ENCODE results near the gene INPP5E.

INPP5E gene

GRCh38 chr9:136474021-136474640 lies 34.5 kb upstream of the INPP5E start:
- DNase-seq (ENCODE audit: low read depth, low spot score): no peak

GRCh38 chr9:136473354-136473721 lies 33.7 kb upstream of the INPP5E start:
- DNase-seq (ENCODE audit: low read depth, low spot score): no peak

DNA sequence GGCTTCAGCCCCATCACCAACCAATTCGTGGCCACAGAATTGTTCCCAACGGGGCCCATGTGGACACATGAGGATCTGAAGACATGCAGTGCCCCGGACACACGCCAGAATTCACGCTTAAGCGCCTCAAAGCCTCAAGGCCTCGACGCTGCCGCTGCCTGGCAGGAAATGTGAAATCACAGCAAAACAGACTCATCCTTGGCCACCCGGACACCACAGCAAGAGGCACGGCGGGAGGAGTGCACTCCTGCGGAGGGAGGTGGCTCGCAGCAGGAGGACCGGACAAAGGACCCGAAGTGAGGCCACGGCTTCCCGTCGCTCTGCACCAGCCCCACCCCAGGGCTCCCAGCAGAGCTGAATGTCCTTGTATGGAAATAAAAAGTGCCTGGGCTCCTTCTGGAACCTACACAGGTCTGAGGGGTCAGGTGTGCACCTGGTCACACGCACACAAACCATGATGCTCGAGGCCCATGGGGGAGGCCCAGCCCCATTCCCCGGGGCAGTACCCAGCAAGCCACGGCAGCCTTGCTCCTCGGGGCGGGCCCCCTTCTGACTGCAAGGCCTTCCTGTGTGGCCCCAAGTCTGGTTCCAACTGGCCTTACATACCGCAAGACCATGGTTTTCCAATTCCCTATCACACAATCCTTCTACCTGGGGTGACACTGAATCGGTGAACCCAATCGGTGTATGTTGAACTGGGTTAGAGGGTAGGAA lies 33.2 kb upstream of the INPP5E start:
- DNase-seq (ENCODE audit: low read depth, low spot score): no peak

GRCh38 chr9:136471802-136472487 lies 32.3 kb upstream of the INPP5E start:
- DNase-seq (ENCODE audit: low read depth, low spot score): no peak

GRCh38 chr9:136470792-136471469 lies 31.3 kb upstream of the INPP5E start:
- no peak for DNase-seq (ENCODE audit: low read depth, low spot score)

- no peak for DNase-seq (ENCODE audit: low read depth, low spot score)
Measured at GRCh38 chr9:136470356-136470755, 30.7 kb upstream of the INPP5E start.

DNA sequence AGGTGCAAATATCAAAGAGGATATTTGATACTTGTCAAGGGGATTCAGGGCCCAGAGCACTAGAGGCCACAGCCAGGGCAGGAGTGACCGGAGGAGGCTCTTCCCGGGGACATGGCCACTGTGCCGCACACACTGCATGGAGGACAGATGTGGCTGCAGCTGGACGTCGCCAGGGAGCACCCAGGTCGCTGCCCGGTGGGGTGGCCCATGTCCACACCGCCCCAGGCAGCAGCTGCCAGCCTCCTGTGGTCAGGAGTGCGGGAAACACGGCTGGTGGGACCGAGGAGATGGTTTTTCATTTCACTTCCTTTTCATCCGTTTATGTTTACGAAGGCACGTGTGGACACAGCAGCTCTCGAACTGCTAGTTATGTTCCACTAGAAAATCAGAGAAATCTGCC lies 28.1 kb upstream of the INPP5E start:
- DNase-seq (ENCODE audit: low read depth, low spot score): no peak

GRCh38 chr9:136466155-136466541 lies 26.5 kb upstream of the INPP5E start:
- DNase-seq (ENCODE audit: low read depth, low spot score): no peak

GRCh38 chr9:136465500-136466154 lies 26.0 kb upstream of the INPP5E start:
- DNase-seq (ENCODE audit: low read depth, low spot score): no peak

DNA sequence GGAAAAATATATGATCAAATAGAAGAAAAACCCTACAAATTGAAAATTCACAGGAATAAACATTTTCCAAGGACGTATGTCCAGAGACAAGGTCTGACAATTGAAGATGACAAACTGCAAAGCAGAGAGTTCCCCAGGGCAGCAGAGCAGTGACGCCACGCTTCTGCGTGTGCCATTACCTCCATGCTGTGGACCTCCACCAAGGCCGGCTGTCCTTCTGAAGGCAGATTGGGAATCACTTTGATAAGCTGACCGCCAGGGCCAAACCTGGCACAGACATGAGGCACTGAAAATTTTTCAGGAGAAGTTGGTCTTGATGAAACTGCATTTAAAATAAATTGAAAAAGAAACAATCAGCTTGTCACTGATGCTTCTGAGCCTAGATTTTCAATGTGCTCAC lies 24.6 kb upstream of the INPP5E start:
- DNase-seq (ENCODE audit: low read depth, low spot score): no peak

DNA sequence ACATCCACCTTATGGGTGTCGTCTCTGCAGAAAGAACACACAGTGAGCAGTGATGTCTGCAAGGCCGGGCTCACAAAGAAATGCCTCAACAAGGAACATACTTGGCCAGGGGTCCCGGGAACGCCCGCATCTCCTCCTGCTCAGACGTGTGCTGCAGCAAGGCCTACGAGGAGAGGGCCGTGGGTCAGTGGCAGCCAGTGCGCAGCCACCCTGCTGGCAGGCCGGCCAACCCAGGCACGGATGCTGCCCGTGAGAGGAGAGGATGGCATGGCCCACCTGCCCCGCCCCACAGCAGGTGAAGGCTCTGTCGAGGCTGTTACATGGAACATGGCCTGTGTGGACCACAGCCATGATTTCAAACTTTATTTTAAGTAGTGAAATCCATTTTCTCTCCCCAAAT lies 23.9 kb upstream of the INPP5E start:
- DNase-seq (ENCODE audit: low read depth, low spot score): no peak

- no peak for DNase-seq (ENCODE audit: low read depth, low spot score)
Measured at GRCh38 chr9:136462664-136463063, 23.0 kb upstream of the INPP5E start.

- DNase-seq (ENCODE audit: low read depth, low spot score): no peak
Measured at GRCh38 chr9:136460772-136461325, 21.2 kb upstream of the INPP5E start.

DNA sequence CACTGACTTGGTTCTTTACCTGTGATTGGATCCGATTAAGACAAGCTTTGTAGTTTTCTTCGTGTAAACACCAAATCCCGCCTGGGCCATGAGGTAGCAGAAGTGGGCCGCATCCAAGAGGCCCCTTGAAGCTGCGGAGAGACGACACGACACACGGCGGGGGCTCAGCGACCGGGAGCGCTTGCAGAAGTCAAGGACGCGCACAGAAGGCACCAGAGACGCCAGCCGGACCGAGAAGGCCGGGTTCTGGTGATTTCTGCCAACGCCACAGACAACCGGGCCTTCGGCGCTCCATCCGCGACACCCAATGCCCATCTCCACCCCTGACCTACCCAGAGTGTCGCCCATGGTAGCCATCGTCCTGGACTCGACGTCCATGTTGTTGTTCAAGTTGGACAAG lies 19.8 kb upstream of the INPP5E start:
- DNase-seq (ENCODE audit: low read depth, low spot score): no peak

DNA sequence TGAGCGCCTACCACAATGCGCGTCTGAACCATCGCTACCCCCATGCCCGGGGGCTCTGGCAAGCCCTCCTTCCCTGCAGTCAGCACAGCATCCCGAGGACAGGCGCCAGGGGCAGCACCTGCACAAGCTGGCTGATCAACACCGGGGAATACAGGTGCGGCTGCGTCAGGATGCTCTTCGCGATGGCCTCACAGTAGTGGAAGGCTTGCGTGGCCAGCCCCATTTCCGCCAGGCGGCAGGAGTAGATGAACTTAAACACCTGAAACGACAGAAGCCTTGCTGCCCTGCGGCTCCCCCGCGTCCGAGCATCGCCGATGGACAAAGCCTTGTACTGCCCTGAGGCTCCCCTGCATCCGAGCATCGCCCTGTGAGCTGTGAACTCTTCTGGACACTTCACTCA lies 17.7 kb upstream of the INPP5E start:
- no peak for DNase-seq (ENCODE audit: low read depth, low spot score)

DNA sequence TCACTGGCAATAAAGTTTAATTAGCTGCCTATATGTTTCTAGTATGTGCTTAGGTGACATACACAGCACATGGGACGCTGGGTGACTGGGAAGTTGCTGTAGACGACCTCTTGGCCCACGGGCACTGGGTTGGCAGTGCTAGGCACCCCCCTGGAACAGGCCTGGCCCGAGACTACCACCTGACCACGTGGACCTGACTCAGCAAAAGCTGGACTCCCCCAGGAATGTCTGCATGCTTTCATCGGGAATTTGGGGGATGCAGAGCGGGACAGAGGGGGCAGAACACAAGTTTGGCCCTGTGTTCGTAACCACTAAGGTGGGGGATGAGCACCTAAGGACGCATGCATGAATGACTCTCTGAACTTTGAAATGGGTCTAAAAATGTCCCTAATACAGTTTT lies 16.6 kb upstream of the INPP5E start:
- no peak for DNase-seq (ENCODE audit: low read depth, low spot score)

- DNase-seq (ENCODE audit: low read depth, low spot score): no peak
Measured at GRCh38 chr9:136455043-136456002, 15.7 kb upstream of the INPP5E start.

DNA sequence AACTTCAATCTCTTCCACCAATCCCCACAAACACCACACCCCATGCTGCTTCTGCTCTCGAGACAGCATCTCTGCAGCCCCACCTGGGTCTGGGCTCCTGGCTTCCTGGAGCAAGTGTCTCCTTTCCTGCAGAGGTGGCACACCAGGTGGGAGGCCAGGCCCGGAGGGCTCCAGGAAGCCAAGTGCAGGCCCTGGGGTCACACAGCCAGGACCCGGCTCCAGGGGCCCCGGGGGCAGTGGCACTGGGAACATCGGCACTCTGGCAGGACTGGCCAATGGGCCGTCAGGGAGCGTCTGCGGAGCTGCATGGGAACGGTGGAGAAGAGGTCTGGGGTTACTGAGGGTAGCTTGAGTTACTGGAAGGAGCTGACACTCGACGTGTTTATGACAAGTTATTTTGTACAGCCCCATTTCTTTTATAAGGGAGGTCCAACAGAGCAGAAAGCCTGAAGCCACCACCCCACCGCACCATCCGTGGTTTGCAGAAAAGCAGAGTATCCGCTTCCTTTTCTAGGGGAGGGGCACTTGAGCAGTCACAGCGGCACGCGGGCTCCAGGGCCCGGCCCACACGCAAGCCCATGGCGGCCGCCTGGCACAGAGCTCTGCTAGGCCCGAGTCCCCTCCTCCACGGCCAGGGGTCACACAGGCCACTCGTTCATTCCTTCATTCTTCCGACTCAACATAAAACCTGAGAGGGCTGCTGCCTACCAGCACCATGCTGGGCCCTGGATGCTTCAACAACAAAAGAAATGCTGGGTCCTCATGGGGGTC lies 14.6 kb upstream of the INPP5E start:
- no peak for DNase-seq (ENCODE audit: low read depth, low spot score)

DNA sequence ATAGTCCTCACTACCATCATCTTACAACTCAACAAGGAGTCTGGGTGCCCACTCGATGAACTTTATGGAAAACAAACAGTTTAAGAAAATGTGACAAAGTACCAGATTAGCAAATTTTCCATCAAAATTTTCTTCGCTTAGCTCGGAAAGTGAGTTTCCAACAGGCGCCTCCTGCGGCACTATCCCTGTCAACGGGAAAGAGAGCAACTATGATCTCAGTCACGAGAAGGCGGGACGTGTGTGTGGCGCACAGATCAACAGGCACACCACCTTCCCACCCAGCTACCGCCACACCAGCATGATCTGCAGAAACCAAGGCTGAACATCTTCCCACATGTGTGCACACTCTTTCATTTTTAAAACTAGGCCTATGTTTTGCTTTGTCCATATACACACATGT lies 13.7 kb upstream of the INPP5E start:
- no peak for DNase-seq (ENCODE audit: low read depth, low spot score)

All from activated CD4-positive, CD25-positive, alpha-beta regulatory T cell treated with anti-CD3 and anti-CD28 coated beads, Interleukin-2, amount 50 U/mL, for 16 hours (primary cell).